Colon (tissue), 2 donors: ENCODE measurements around the gene PGLYRP2.

ENCODE experiments used
- FAIRE-seq: peaks from 2 replicates; lab custom pipeline; 2012; peaks lifted over from hg19 to GRCh38; lab: Jason Lieb, UNC
- donor health status: control.
- donor health status: control.

PGLYRP2 gene

DNA sequence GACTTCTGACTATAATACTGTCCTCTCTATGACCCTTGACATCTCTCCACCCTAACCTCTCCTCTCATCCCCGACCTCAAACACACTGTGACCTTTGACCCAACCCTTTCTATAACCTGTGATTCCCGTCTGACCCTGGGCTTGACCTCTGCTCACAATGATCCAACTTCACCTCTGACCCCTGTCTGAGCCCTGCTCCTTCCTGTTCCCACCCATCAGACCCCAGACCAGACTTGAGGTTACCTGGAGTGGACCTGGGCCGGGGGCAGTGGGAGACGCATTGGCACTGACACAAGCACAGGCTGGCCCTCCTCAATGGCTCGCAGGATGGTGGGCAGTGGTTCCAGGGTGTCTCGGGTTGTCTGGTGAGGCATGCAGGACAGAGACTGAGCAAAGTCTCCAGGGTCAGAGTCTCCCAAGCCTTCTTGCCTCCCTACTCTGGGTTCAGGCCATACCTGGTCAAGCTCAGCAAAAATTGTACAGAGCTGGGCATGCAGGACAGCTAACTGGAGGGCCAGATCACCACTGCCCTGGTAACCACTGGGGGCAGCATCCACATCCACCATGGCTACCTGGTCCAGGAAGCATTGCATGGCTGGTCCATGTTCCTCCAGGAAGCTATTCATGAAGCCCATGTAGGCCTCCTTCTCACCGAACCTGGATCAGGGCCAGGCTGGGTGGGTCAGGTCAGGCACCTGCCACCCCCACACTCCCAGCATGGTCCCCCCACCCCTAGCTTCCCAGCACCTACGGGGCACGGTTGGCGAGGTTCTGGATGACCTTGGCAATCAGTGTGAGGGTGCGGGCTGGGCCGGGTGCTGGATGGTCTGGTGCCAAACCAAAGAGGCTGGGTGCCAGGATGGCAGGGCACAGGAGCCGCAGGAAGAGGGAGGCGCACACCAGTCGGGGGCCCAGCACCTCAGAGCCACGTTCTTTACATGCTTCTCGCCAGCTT, 25.1 kb downstream of the PGLYRP2 start:
- FAIRE-seq = no peak

DNA sequence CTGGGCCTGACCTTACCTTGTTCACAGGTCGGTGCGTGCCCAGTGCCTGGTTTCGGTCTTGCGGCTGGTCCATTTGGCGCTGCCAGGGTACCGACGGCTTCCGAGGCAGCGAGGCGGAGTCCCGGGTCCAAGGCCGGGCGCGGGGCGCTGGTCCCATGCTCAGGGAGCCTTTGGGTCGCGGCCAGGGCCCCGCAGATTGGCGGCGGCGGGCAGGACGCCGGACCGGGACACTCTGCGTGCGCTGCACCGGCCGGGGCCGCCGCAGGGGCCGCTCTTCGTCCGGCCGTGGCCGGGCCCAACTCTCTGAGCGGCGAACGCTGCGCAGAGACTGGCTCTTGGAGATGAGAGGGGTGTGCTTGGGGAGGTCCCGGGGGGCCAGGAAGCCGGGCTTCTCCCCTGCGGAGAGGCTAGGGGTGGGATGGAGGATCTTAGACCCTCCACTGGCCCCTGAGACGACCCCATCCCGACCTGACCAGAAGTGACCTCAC, 26.2 kb downstream of the PGLYRP2 start:
- FAIRE-seq = no peak

DNA sequence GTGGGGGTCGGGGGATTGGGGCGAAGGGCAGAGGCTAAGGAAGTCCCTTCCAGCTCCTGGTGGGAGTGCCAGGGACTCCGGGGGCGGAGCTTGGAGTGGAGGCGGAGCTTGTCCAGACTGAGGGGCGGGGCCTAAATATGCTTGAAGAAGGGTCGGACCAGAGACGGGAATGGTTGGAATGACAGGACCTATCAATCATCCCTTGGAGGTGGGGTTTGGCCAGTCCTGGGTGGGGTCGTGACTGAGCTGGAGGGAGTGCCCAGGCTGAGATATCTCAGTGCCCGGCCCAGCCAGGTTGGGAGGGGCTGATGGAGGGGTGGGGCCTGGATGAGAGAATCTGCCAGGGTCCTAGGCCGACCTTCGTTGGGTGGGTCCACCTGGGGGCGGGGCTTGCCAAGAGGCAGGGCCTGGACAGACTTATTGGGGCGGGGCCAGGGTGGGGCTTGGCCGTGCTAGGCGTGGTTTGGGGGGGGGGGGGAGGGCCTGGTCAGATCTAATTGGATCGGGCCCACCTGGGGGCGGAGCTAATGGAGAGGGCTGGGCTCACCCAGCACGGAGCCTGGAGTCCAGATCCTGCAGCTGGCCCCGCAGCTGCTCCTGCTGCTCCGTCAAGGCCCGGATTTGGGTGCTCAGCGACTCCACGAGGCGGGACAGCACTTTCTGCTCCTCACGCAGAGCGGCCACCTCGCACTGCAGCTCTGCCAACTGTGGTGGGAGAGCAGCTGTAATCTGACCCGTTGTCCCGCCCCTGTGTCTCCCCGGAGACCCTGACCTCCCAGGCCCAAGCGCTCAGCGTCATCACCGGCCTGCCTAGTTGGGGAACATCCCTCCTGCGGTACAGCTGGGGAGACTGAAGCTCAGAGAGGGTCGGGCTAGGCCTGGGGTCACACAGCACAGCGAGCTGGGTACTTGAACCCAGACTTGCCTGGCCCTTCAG, 26.9 kb downstream of the PGLYRP2 start:
- no peak for FAIRE-seq

DNA sequence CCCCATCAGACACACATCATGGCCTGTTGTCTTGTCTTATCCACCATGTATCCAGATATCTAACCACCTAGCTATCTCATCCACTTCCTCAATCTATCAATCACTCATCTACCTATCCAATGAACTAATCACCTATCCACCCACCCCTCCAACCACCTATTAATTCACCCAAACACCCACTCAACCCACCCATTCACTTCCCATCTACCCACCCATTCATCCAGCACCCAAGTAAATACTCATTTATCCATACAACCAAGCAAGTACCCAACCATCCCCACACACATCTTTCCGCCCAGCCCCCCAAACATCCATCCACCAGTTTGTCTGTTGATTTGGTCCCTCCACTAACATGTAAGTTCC, 28.8 kb downstream of the PGLYRP2 start:
- FAIRE-seq = no peak

- FAIRE-seq = no peak
Measured at GRCh38 chr19:15449620-15450527, 29.4 kb downstream of the PGLYRP2 start, which contains the start of gene WIZ. Gene WIZ (minus strand): TSS chr19:15449956. CDS start chr19:15448307, 1,649 bp downstream.

DNA sequence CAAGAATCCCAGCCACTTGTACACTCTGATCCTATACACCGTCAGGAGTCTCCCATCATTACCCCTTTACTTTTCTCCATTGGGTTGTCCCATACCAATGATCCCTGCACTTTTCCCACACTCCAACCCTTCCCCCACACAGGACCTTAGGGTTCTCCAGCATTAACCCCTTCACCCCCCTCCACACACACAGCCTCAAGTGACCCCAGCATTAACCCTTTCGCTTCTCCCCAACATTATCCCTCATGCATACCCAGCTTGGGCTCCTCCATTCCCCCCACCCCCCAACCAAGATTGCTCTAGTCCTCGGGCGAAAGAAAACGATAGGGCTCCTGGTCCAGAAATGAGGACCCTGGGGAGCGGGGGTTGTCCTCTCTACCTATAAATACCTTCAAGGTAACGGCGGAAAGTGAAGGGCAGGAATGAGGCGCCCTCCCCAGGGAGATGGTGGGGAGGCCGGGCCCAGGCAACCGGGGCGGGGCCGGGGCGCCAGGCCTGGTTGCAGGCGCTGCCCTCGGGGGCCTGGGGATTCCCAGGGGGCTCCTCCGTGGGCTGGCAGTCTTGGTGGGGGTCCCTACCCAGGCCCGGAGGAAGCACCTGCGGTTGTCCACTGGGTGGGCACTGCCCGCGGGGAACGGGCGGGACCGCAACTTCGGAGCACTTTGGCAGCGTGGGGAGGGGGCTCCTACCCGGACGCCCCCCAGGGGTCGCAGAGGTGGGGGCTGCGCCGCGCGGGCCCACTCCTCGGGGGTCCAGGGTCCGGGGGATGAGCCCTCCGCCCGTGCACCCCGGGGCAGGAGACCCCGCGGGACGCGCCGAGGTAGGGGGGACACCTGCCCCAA, 30.3 kb downstream of the PGLYRP2 start:
- no peak for FAIRE-seq

GRCh38 chr19:15448044-15448777, 31.1 kb downstream of the PGLYRP2 start:
- no peak for FAIRE-seq

- FAIRE-seq = no peak
Measured at GRCh38 chr19:15447057-15447456, 32.2 kb downstream of the PGLYRP2 start.

GRCh38 chr19:15445807-15446376, 33.4 kb downstream of the PGLYRP2 start:
- FAIRE-seq = no peak

DNA sequence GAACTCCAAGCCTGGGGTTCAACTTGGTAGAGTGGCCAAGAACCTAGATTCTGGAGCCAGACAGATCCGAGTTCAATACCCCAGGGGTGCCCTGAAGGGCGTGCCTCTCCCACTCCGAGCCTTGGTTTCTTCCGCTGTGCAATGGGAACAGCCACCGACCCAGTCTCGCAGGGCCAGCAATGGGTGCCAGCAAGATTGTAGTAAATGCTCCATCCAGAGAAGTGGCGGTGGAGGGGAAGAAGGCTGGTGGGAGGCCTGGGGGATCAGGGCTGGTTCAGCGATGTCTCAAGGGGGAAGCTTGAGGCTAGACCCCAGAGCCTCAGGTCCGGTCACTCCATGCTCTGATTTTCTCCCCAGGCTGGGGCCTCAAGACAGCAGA, 34.1 kb downstream of the PGLYRP2 start:
- FAIRE-seq = no peak

DNA sequence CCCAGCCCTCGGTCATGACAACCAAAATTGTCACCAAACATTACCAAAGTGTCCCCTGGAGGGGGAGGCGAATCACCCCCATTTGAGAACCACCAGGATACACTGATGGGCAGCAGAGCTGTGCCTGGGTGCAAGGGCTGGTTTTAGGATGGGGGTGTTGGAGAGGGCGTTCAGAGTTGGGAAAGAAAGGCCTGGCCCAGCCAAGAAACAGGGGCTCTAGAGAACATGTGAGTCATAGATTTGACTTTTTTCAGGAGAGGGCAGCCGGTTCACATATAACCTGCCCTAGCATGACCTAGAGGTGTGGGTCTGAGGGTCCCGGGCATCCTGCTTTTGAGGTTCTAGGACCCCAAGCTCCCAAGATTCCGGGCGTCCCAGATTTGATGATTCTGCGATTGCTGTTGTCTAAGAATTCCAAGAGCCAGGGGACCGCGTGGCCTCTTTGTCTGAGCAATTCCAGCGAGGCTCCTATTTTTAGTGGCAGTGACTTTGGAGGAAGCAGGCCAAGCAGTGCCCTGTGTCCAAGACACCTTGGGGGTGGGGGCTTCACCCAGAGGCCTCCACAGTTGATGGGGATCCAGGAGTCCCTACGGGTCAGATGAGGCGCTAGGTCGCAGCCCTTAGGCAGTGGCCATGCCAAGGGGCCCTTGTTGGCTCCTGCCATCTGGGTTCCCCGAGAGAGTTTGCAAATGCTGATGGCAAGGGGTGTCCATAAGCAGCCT, 34.6 kb downstream of the PGLYRP2 start:
- FAIRE-seq = no peak

GRCh38 chr19:15443838-15444237, 35.5 kb downstream of the PGLYRP2 start:
- no peak for FAIRE-seq

GRCh38 chr19:15443325-15443724, 36.0 kb downstream of the PGLYRP2 start:
- no peak for FAIRE-seq

DNA sequence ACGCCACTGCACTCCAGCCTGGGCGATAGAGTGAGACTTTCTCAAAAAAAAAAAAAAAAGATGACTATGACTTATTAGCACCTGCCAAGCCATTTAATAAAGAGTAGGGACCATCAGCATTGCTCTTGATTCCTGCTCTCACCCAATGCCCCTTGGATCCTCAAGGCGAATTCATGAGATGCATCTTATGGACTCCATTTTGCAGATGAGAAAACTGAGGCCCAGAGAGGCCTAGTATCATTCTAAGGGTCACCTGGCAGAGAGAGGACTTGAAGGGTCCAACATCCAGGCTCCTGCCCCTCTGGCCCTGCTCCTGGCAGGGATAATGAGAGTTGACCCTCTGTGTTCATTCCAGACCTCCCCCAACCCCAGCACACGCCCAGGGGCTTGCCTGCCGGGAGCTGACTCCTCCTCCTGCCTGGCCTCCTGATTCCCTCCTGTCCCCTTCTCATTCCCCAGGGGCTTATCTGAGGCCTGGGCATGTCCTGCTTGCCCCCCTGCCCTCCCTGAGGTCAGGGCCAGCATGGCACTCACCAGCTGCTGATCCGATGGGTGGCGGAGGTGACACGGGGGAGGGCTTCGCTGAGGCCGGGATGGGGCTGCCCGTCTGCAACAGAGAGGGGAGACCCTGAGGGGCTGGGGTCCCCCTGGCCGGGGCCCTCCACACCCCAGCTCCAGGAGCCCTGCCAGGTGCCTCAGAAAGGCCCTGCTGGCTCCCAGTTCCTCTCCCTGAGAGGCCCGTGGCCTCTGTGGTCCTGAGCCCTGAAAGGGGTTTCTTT, 37.0 kb downstream of the PGLYRP2 start:
- FAIRE-seq = no peak

GRCh38 chr19:15441317-15441716, 38.0 kb downstream of the PGLYRP2 start:
- no peak for FAIRE-seq

DNA sequence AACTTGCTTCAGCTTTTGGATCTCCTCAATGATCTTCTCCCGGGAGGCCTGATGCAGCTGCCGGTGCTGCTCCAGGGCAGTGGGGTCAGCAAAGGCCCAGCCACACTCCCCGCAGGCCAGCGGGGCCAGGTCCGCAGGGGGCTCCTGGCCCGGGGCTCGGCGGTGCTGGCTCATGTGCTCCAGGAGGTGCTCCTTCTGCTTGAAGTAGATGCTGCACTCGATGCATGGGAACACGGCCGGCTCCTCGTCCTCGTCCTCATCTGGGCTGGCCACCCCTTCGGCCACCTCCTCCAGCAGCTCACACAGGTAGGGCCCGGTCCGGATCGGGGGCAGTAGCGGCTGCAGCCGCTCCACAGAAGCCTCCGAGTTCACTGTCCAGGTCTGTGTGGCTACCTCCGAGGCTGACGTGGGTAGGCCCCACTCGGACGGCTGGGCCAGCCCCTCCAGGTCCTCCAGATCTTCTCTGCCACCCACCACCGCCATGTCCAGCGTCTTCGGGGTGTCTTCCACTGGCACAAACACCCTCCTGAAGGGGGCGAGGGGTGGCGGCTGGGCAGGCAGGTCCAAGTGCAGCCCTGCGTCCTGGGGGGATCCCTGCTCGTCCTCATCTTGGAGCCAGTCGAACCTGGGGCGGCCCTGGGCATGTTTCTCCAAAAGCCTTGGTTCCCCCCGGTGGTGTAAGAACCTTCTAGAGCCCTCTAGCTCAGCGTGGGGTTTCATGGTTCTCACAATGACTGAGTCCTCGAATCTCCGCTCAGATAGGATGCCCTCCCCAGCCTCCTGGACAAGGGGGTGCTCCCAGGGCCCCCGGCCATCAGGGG, 39.3 kb downstream of the PGLYRP2 start:
- FAIRE-seq = no peak
